ENCODE measurements around the gene COL12A1. TPM values are rescaled to one million over a fixed set of nuclear protein-coding genes. Genes with fewer than 3 reads are reported as not detected.

Gene COL12A1
- total RNA-seq, 1 experiment from 2014 or later = 136 TPM

DNA sequence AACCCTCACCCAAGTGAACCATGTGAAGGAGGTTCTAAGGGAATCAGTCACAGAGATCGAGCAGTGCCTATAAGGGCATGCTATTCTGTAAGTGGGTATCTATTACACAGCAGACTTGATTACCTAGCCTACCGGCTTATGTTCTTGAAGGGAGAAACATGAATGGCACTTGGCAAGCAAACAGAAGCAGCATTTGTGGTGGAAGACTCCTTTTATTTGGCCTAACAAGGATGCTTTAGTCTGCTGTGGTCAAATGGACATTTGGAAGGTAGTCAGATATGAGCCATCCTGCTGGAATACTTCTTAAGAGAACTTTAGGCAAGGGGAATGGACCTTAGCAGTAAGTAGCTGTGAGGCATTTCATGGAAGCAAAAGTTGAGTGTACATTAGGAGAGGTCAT, 126.3 kb downstream of the COL12A1 start:
- H3K4me1 Mint-ChIP-seq (ENCODE audit: insufficient read depth, unreplicated experiment) = no peaks in the 10 kb centered on the region
- no peak overlapping the region for H3K27ac Mint-ChIP-seq (ENCODE audit: low read depth, unreplicated experiment)
- no peak overlapping the region for H3K4me3 Mint-ChIP-seq (ENCODE audit: unreplicated experiment)
- intact Hi-C loops (cut with micrococcal nuclease) = no loop called here
- no peak for DNase-seq (ENCODE audit: unreplicated experiment)
- no peaks in the 10 kb centered on the region for H3K27me3 Mint-ChIP-seq (ENCODE audit: insufficient read depth, unreplicated experiment)
- H3K9me3 Mint-ChIP-seq (ENCODE audit: unreplicated experiment) = no peaks in the 10 kb centered on the region
- CTCF ChIA-PET = interaction anchor here (1.1 kb wide), 1 partner anchor 9 kb away, joined by 3 read pairs; no protein-coding TSS in a partner anchor
- BruUV-seq (replicated peaks) = no TSS peak
- TF ChIP-seq, protein P1, sequence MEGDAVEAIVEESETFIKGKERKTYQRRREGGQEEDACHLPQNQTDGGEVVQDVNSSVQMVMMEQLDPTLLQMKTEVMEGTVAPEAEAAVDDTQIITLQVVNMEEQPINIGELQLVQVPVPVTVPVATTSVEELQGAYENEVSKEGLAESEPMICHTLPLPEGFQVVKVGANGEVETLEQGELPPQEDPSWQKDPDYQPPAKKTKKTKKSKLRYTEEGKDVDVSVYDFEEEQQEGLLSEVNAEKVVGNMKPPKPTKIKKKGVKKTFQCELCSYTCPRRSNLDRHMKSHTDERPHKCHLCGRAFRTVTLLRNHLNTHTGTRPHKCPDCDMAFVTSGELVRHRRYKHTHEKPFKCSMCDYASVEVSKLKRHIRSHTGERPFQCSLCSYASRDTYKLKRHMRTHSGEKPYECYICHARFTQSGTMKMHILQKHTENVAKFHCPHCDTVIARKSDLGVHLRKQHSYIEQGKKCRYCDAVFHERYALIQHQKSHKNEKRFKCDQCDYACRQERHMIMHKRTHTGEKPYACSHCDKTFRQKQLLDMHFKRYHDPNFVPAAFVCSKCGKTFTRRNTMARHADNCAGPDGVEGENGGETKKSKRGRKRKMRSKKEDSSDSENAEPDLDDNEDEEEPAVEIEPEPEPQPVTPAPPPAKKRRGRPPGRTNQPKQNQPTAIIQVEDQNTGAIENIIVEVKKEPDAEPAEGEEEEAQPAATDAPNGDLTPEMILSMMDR (IDR thresholded peaks at IDR 0.05; ENCODE audit: unreplicated experiment) = no peak
- peaks cover 18% of the 10 kb centered on the region for H3K36me3 Mint-ChIP-seq (ENCODE audit: insufficient read depth, unreplicated experiment)
- POLR2A ChIA-PET = no interaction called here

DNA sequence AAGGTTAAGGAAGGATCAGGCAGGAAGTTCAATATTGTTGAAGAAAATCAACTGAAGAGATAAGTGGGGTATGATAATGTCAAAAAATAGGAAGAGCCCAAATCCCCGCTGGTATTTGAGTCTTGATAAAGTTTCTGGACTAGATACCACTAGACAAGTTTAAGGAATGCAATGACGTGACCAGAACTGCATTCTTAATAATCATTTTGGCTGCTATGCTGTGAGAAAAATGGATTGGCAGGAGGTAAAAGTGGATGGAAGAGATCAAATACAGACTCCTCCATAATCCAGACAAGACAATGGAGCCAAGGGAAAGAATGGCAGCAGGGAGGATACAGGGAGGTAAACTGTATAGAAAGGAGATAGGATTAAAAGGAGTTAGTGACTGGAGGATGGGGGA, 128.2 kb downstream of the COL12A1 start:
- no peak for DNase-seq (ENCODE audit: unreplicated experiment)
- H3K4me1 Mint-ChIP-seq (ENCODE audit: insufficient read depth, unreplicated experiment) = no peaks in the 10 kb centered on the region
- H3K9me3 Mint-ChIP-seq (ENCODE audit: unreplicated experiment) = no peaks in the 10 kb centered on the region
- TF ChIP-seq, protein P1 (IDR thresholded peaks at IDR 0.05; ENCODE audit: unreplicated experiment) = no peak
- no peak overlapping the region for H3K27ac Mint-ChIP-seq (ENCODE audit: low read depth, unreplicated experiment)
- BruUV-seq (replicated peaks) = no TSS peak
- H3K4me3 Mint-ChIP-seq (ENCODE audit: unreplicated experiment) = no peak overlapping the region
- ChIA-PET CTCF (no interaction called here), POLR2A (no interaction called here)
- intact Hi-C loops (cut with micrococcal nuclease) = no loop called here
- peaks cover 9% of the 10 kb centered on the region for H3K36me3 Mint-ChIP-seq (ENCODE audit: insufficient read depth, unreplicated experiment)
- no peaks in the 10 kb centered on the region for H3K27me3 Mint-ChIP-seq (ENCODE audit: insufficient read depth, unreplicated experiment)

GRCh38 chr6:75076009-75076408, 129.8 kb downstream of the COL12A1 start:
- TF ChIP-seq, protein P1 (IDR thresholded peaks at IDR 0.05; ENCODE audit: unreplicated experiment) = no peak
- no peaks in the 10 kb centered on the region for H3K27me3 Mint-ChIP-seq (ENCODE audit: insufficient read depth, unreplicated experiment)
- H3K36me3 Mint-ChIP-seq (ENCODE audit: insufficient read depth, unreplicated experiment) = peaks cover 3% of the 10 kb centered on the region
- DNase-seq (ENCODE audit: unreplicated experiment) = no peak
- CTCF ChIA-PET = interaction anchor here (1.1 kb wide), 1 partner anchor 49 kb away, joined by 3 read pairs; no protein-coding TSS in a partner anchor
- POLR2A ChIA-PET = interaction anchor here (0.6 kb wide), 1 partner anchor 69 kb away, joined by 3 read pairs; no protein-coding TSS in a partner anchor
- no peak overlapping the region for H3K27ac Mint-ChIP-seq (ENCODE audit: low read depth, unreplicated experiment)
- H3K4me3 Mint-ChIP-seq (ENCODE audit: unreplicated experiment) = no peak overlapping the region
- BruUV-seq (replicated peaks) = no TSS peak
- intact Hi-C loops (cut with micrococcal nuclease) = no loop called here
- no peaks in the 10 kb centered on the region for H3K9me3 Mint-ChIP-seq (ENCODE audit: unreplicated experiment)
- H3K4me1 Mint-ChIP-seq (ENCODE audit: insufficient read depth, unreplicated experiment) = no peaks in the 10 kb centered on the region

DNA sequence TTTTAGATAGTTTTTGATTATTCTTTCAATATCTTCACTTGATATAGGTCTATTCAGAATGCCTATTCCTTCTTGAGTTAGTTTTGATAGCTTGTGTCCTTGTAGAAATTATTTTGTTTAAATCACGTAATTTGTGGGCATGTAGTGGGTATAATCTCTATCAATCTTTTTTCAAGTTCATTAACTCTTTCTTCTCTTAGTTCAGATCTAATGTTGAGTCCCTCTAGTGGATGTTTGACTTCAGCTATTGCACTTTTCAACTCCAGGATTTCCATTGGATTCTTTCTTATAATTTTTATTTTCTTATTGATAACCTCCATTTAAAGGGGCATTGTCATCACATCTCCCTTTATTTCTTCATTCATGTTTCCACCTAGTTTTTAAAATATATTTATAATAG, 135.6 kb downstream of the COL12A1 start:
- Mint-ChIP-seq H3K27ac (ENCODE audit: low read depth, unreplicated experiment) (no peak overlapping the region), H3K9me3 (ENCODE audit: unreplicated experiment) (no peaks in the 10 kb centered on the region), H3K4me3 (ENCODE audit: unreplicated experiment) (no peak overlapping the region), H3K36me3 (ENCODE audit: insufficient read depth, unreplicated experiment) (peaks cover 5% of the 10 kb centered on the region), H3K4me1 (ENCODE audit: insufficient read depth, unreplicated experiment) (no peaks in the 10 kb centered on the region), H3K27me3 (ENCODE audit: insufficient read depth, unreplicated experiment) (no peaks in the 10 kb centered on the region)
- ChIA-PET POLR2A (no interaction called here), CTCF (interaction anchor here (1.1 kb wide), 1 partner anchor 9 kb away, joined by 3 read pairs; no protein-coding TSS in a partner anchor)
- TF ChIP-seq, protein P1 (IDR thresholded peaks at IDR 0.05; ENCODE audit: unreplicated experiment) = no peak
- BruUV-seq (replicated peaks) = no TSS peak
- intact Hi-C loops (cut with micrococcal nuclease) = no loop called here
- DNase-seq (ENCODE audit: unreplicated experiment) = no peak
